ENCODE results near the gene PAX1. TPM values are rescaled to one million over a fixed set of nuclear protein-coding genes. Genes with fewer than 3 reads are reported as not detected.

The PAX1 gene
- total RNA-seq, 4 donors from 2014 or later: not detected

GRCh38 chr20:21693322-21693721, 12.1 kb upstream of the PAX1 start:
- Histone ChIP-seq H3K27me3 (peaks cover 91% of the 10 kb centered on the region), H3K4me3 (no peak overlapping the region)
- 24 to 30% methylated on average over 2 to 8 of the region's 8 CpGs for WGBS, 2 donors (ENCODE audit: low coverage in 1 of 2)

GRCh38 chr20:21698494-21699215, 6.8 kb upstream of the PAX1 start:
- no peaks in the 10 kb centered on the region for H3K9me3 ChIP-seq
- H3K27me3 ChIP-seq: peaks cover 100% of the 10 kb centered on the region
- no peak overlapping the region for H3K4me3 ChIP-seq
- TF ChIP-seq POLR2AphosphoS5 (IDR thresholded peaks at IDR 0.05) (no peak), POLR2A (IDR thresholded peaks at IDR 0.05) (no peak), EP300 (IDR thresholded peaks at IDR 0.05) (no peak), CTCF (IDR thresholded peaks at IDR 0.05) (no peak)
- 5 to 15% methylated on average over 5 to 8 of the region's 9 CpGs for WGBS, 2 donors (ENCODE audit: low coverage in 1 of 2)
- H3K36me3 ChIP-seq: no peaks in the 10 kb centered on the region
- peaks cover 0 to 24% (median 9%) of the 10 kb centered on the region in 3 donors for H3K4me1 ChIP-seq
- no peak for ATAC-seq
- H3K27ac ChIP-seq: no peak overlapping the region

More at GRCh38 chr20:21693322-21693721, 12.1 kb upstream of the PAX1 start:
- H3K27ac ChIP-seq: no peak overlapping the region
- no peak for ATAC-seq
- H3K36me3 ChIP-seq: no peaks in the 10 kb centered on the region
- H3K4me1 ChIP-seq: no peaks in the 10 kb centered on the region
- H3K9me3 ChIP-seq: no peaks in the 10 kb centered on the region
- TF ChIP-seq POLR2AphosphoS5 (IDR thresholded peaks at IDR 0.05): no peak
- no peak for TF ChIP-seq POLR2A (IDR thresholded peaks at IDR 0.05)
- no peak for TF ChIP-seq EP300 (IDR thresholded peaks at IDR 0.05)

- Histone ChIP-seq H3K4me3 (no peak overlapping the region), H3K27ac (no peak overlapping the region), H3K9me3 (no peaks in the 10 kb centered on the region), H3K36me3 (no peaks in the 10 kb centered on the region), H3K27me3 (peaks cover 100% of the 10 kb centered on the region), H3K4me1 (peaks cover 0 to 29% (median 9%) of the 10 kb centered on the region in 3 donors)
- 26 to 29% methylated on average over 8 of the region's 8 CpGs for WGBS, 2 donors (ENCODE audit: low coverage in 1 of 2)
- ATAC-seq: no peak
- no peak for TF ChIP-seq CTCF (IDR thresholded peaks at IDR 0.05)
- TF ChIP-seq EP300 (IDR thresholded peaks at IDR 0.05): no peak
- no peak for TF ChIP-seq POLR2AphosphoS5 (IDR thresholded peaks at IDR 0.05)
- TF ChIP-seq POLR2A (IDR thresholded peaks at IDR 0.05): no peak
Observed at GRCh38 chr20:21699216-21699508, 6.3 kb upstream of the PAX1 start.

- no peaks in the 10 kb centered on the region for H3K9me3 ChIP-seq
- 1 to 3% methylated on average over 22 to 23 of the region's 33 CpGs for WGBS, 2 donors (ENCODE audit: low coverage in 1 of 2)
- ATAC-seq: no peak
- TF ChIP-seq POLR2A (IDR thresholded peaks at IDR 0.05): no peak
- no peak for TF ChIP-seq POLR2AphosphoS5 (IDR thresholded peaks at IDR 0.05)
- TF ChIP-seq CTCF (IDR thresholded peaks at IDR 0.05): no peak
- no peak for TF ChIP-seq EP300 (IDR thresholded peaks at IDR 0.05)
- no peaks in the 10 kb centered on the region for H3K36me3 ChIP-seq
- H3K4me1 ChIP-seq: peaks cover 0 to 43% (median 9%) of the 10 kb centered on the region in 3 donors
- no peak overlapping the region for H3K27ac ChIP-seq
- peaks cover 100% of the 10 kb centered on the region for H3K27me3 ChIP-seq
- no peak overlapping the region for H3K4me3 ChIP-seq
Observed at GRCh38 chr20:21701171-21701876, 4.1 kb upstream of the PAX1 start.

- Histone ChIP-seq H3K27me3 (peaks cover 100% of the 10 kb centered on the region), H3K27ac (no peak overlapping the region), H3K4me3 (no peak overlapping the region), H3K9me3 (no peaks in the 10 kb centered on the region), H3K36me3 (no peaks in the 10 kb centered on the region), H3K4me1 (peaks cover 0 to 45% (median 9%) of the 10 kb centered on the region in 3 donors)
- no peak for ATAC-seq
- WGBS, 2 donors (ENCODE audit: low coverage in 1 of 2): 22 to 26% methylated on average over 8 to 13 of the region's 14 CpGs
- no peak for TF ChIP-seq EP300 (IDR thresholded peaks at IDR 0.05)
- no peak for TF ChIP-seq POLR2A (IDR thresholded peaks at IDR 0.05)
- no peak for TF ChIP-seq POLR2AphosphoS5 (IDR thresholded peaks at IDR 0.05)
- TF ChIP-seq CTCF (IDR thresholded peaks at IDR 0.05): no peak
Observed at GRCh38 chr20:21702016-21702415, 3.4 kb upstream of the PAX1 start.
